ENCODE measurements around the gene EPRS1. TPM values are rescaled to one million over a fixed set of nuclear protein-coding genes. Genes with fewer than 3 reads are reported as not detected.

The EPRS1 gene
- polyA plus RNA-seq, 1 of the 3 experiments (the other 2 are of a cell fraction): 23.4 TPM

DNA sequence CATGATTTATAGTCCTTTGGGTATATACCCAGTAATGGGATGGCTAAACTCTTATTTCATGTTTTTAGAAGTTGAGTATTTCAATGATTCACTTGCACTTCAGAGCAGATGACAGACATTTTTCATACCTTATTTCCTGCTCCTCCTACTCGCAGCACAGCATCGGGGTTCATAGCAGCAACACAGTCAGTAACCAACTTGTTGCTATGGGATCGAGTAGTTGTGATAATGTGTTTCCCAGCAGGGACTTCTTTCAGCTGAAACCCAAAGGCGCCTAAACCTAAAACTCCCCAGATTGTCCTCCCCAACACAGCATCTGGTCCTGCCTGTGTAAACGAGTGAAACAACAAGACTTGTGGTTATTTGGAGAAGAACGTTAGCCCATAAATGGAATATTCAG, 16.3 kb upstream of the EPRS1 start:
- H4K20me1 ChIP-seq (ENCODE audit: insufficient read depth): no peaks in the 10 kb centered on the region
- WGBS (ENCODE audit: low lambda C conversion rate): 93% methylated on average over 6 of the region's 6 CpGs
- no peaks in the 10 kb centered on the region for H3K9me3 ChIP-seq
- peaks cover 48 to 56% of the 10 kb centered on the region in 2 experiments for H3K36me3 ChIP-seq (replicated peaks in 1 of 2; ENCODE audit: control insufficient read depth in 1 of 2, insufficient read depth in 2 of 2, low read length in 1 of 2)
- no peak overlapping the region for H3K4me3 ChIP-seq (ENCODE audit: low read depth in 2 of 2, low read length in 1 of 2)
- peaks cover 0 to 4% of the 10 kb centered on the region in 2 experiments; a peak in 1 of 4 replicates for H3K4me1 ChIP-seq (ENCODE audit: control insufficient read depth in 1 of 2, insufficient read depth in 2 of 2, low read depth in 1 of 2, low read length in 1 of 2)
- TF ChIP-seq SIN3A (IDR thresholded peaks at IDR 0.05; ENCODE audit: borderline replicate concordance, low read depth, low read length) (no peak), FOXM1 (IDR thresholded peaks at IDR 0.05; ENCODE audit: low read depth) (no peak)
- no peak overlapping the region for H3K27ac ChIP-seq (ENCODE audit: low read depth in 2 of 2, low read length in 1 of 2)
- ChIA-PET POLR2A (no interaction called here), CTCF (no interaction called here)
- H3F3A ChIP-seq (replicated peaks; ENCODE audit: insufficient read depth): peaks cover 9% of the 10 kb centered on the region
- DNase-seq: no peak
- H3K9me2 ChIP-seq: no peaks in the 10 kb centered on the region
- no peak overlapping the region for H3K9ac ChIP-seq
- no peaks in the 10 kb centered on the region for H3K27me3 ChIP-seq (ENCODE audit: insufficient read depth)
- H3K4me2 ChIP-seq: no peak overlapping the region
- no peaks in the 10 kb centered on the region for H3K79me2 ChIP-seq (ENCODE audit: insufficient read depth)
- no peak overlapping the region for H2AFZ ChIP-seq (ENCODE audit: low read depth)

DNA sequence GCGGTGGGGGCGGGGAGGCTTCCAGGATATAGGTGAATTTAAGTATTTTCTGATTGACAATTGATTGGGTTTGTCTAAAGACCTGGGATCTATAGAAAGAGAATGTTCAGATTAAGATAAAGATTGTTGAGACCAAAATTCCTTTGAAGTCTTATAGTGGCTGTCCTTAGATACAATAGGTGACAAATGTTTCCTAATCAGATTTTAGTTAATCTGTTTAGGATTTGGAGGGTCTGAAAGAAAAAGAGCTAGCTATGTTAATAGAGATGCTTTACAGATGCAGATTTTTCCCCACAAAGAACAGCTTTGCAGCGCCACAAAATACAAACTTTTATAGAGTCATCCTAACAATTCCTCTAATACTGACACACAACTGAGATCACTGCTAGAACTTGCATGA, 14.6 kb upstream of the EPRS1 start:
- Histone ChIP-seq H3K27me3 (ENCODE audit: insufficient read depth) (no peaks in the 10 kb centered on the region), H4K20me1 (ENCODE audit: insufficient read depth) (no peaks in the 10 kb centered on the region), H2AFZ (ENCODE audit: low read depth) (no peak overlapping the region), H3K27ac (ENCODE audit: low read depth in 2 of 2, low read length in 1 of 2) (no peak overlapping the region), H3K4me3 (ENCODE audit: low read depth in 2 of 2, low read length in 1 of 2) (no peak overlapping the region), H3F3A (replicated peaks; ENCODE audit: insufficient read depth) (no peaks in the 10 kb centered on the region), H3K9me3 (no peaks in the 10 kb centered on the region), H3K79me2 (ENCODE audit: insufficient read depth) (no peaks in the 10 kb centered on the region), H3K9ac (no peak overlapping the region), H3K36me3 (replicated peaks in 1 of 2; ENCODE audit: control insufficient read depth in 1 of 2, insufficient read depth in 2 of 2, low read length in 1 of 2) (peaks cover 42 to 43% of the 10 kb centered on the region in 2 experiments), H3K4me2 (no peak overlapping the region), H3K9me2 (no peaks in the 10 kb centered on the region), H3K4me1 (ENCODE audit: control insufficient read depth in 1 of 2, insufficient read depth in 2 of 2, low read depth in 1 of 2, low read length in 1 of 2) (no peaks in the 10 kb centered on the region)
- POLR2A ChIA-PET: no interaction called here
- 99% methylated on average over 3 of the region's 3 CpGs for WGBS (ENCODE audit: low lambda C conversion rate)
- TF ChIP-seq, protein P1, sequence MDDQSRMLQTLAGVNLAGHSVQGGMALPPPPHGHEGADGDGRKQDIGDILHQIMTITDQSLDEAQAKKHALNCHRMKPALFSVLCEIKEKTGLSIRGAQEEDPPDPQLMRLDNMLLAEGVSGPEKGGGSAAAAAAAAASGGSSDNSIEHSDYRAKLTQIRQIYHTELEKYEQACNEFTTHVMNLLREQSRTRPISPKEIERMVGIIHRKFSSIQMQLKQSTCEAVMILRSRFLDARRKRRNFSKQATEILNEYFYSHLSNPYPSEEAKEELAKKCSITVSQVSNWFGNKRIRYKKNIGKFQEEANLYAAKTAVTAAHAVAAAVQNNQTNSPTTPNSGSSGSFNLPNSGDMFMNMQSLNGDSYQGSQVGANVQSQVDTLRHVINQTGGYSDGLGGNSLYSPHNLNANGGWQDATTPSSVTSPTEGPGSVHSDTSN (IDR thresholded peaks at IDR 0.05): no peak
- TF ChIP-seq TCF12 (IDR thresholded peaks at IDR 0.05) (no peak), POLR2AphosphoS5 (IDR thresholded peaks at IDR 0.05; ENCODE audit: low read depth, low read length) (no peak), CHD2 (IDR thresholded peaks at IDR 0.05; ENCODE audit: low read length, partially characterized antibody) (no peak), EP300 (IDR thresholded peaks at IDR 0.05; ENCODE audit: borderline replicate concordance in 1 of 2, low read depth in 1 of 2, low read length in 1 of 2) (no peak), MEF2A (IDR thresholded peaks at IDR 0.05; ENCODE audit: borderline replicate concordance, low read depth) (no peak), TAF1 (IDR thresholded peaks at IDR 0.05; ENCODE audit: borderline replicate concordance, low read depth, low read length) (no peak), GABPA (IDR thresholded peaks at IDR 0.05; ENCODE audit: low read depth) (no peak), MXI1 (IDR thresholded peaks at IDR 0.05; ENCODE audit: low read depth, low read length) (no peak), GATA2 (CRISPR knock-in tag; IDR thresholded peaks at IDR 0.05) (no peak), RAD21 (IDR thresholded peaks at IDR 0.05; ENCODE audit: low read length) (no peak), EZH2phosphoT487 (IDR thresholded peaks at IDR 0.05; ENCODE audit: borderline replicate concordance, low read depth) (no peak), ELF1 (IDR thresholded peaks at IDR 0.05) (no peak), TEAD4 (IDR thresholded peaks at IDR 0.05; ENCODE audit: borderline replicate concordance, insufficient read depth) (no peak), RFX5 (IDR thresholded peaks at IDR 0.05; ENCODE audit: low read length) (no peak)
- TF ChIP-seq, protein P2, sequence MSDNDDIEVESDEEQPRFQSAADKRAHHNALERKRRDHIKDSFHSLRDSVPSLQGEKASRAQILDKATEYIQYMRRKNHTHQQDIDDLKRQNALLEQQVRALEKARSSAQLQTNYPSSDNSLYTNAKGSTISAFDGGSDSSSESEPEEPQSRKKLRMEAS (IDR thresholded peaks at IDR 0.05; ENCODE audit: low read depth): no peak
- CTCF ChIA-PET: no interaction called here
- no peak for DNase-seq

Measured in SK-N-SH (cell line).